HepG2 (cell line): Measurements from ENCODE around the gene PRPSAP2. TPM values are rescaled to one million over a fixed set of nuclear protein-coding genes. Genes with fewer than 3 reads are reported as not detected.
A peak's percentile ranks its signal among the peaks of the same experiment; 100 is the strongest.

Experiments used
- ATAC-seq: fragments of 200-7000 bp; cut with Tn5 transposase; 3 replicates; pipeline ENCODE4 v1.9.1; 2020; ENCODE audit warnings: mild to moderate bottlenecking, moderate library complexity
- BruUV-seq: library from RNA; stranded (reverse); fragments of 400-500 nt; replicated peaks from 2 replicates; lab custom pipeline; 2021; lab: Mats Ljungman, UMichigan
- CTCF ChIA-PET: fragments of 300-600 bp; formaldehyde crosslinking; extraction: SDS; loops from one replicate; lab custom pipeline; 2021; ENCODE audit warnings: low total read pairs, inconsistent platforms, low intra/inter-chr PET ratio; lab: Yijun Ruan, JAX
- POLR2A ChIA-PET: fragments of 350-600 bp; sonication (Branson Sonifier 250); formaldehyde crosslinking; loops from one replicate; lab custom pipeline; 2020; ENCODE audit warnings: antibody characterized with exemption, inconsistent platforms; lab: Yijun Ruan, JAX
- DNase-seq: peaks from one replicate; pipeline ENCODE4 v3.0.0-alpha.2; 2015; ENCODE audit warnings: low spot score
- FAIRE-seq: peaks from 3 replicates; lab custom pipeline; 2011; peaks lifted over from hg19 to GRCh38; lab: Jason Lieb, UNC
- H2AFZ ChIP-seq: one replicate; pipeline ENCODE4 v1.6.1; 2011; ENCODE audit warnings: low read length, inconsistent platforms
- H3K27ac ChIP-seq: fragments of 300-600 bp; 3 replicates; pipeline ENCODE4 v1.8.0; 2011; ENCODE audit warnings: mixed run types, mild to moderate bottlenecking, mixed read lengths, low read length, inconsistent platforms; ENCODE audit not compliant: insufficient read depth; ENCODE audit errors: extremely low read length
- H3K27me3 ChIP-seq, 2 experiments: fragments of 200-600 bp in 1 of 2; 2 replicates in 1 of 2; 3 replicates in 1 of 2; pipeline versions ENCODE4 v1.6.0 to v1.8.0; 2011; ENCODE audit warnings: low read length in 2 of 2, mild to moderate bottlenecking in 2 of 2, moderate library complexity in 2 of 2, inconsistent platforms in 1 of 2; ENCODE audit not compliant: insufficient read depth in 2 of 2, control insufficient read depth in 1 of 2
- H3K36me3 ChIP-seq, 2 experiments: fragments of 200-600 bp in 1 of 2; replicated peaks in 1 of 2; 2 replicates in 1 of 2; 3 replicates in 1 of 2; pipeline versions ENCODE4 v1.5.1 to v1.8.0; 2011; ENCODE audit warnings: low read length in 2 of 2, inconsistent platforms in 1 of 2; ENCODE audit not compliant: insufficient read depth in 2 of 2, control insufficient read depth in 1 of 2
- H3K4me1 ChIP-seq: 2 replicates; pipeline ENCODE4 v1.5.1; 2012; ENCODE audit warnings: low read length, inconsistent platforms; ENCODE audit not compliant: insufficient read depth
- H3K4me2 ChIP-seq: 2 replicates; pipeline ENCODE4 v1.6.0; 2011; ENCODE audit warnings: low read depth, low read length, inconsistent platforms
- H3K4me3 ChIP-seq, 3 experiments: fragments of 200-600 bp in 1 of 3; sonication (generic), shearing (Covaris generic) in 1 of 3; replicated peaks in 1 of 3; 2 replicates each; pipeline ENCODE4 v1.5.1; 2011 to 2016; ENCODE audit warnings: low read length in 3 of 3, inconsistent platforms in 2 of 3, low read depth in 2 of 3, mild to moderate bottlenecking in 2 of 3, control low read depth in 1 of 3, mixed read lengths in 1 of 3; ENCODE audit not compliant: insufficient read depth in 1 of 3
- H3K79me2 ChIP-seq: one replicate; pipeline ENCODE4 v1.6.1; 2011; ENCODE audit warnings: low read length, inconsistent platforms; ENCODE audit not compliant: insufficient read depth
- H3K9ac ChIP-seq: 2 replicates; pipeline ENCODE4 v1.6.0; 2011; ENCODE audit warnings: mild to moderate bottlenecking, low read depth, low read length, inconsistent platforms; ENCODE audit not compliant: insufficient read depth
- H3K9me3 ChIP-seq: 2 replicates; pipeline ENCODE4 v1.5.1; 2012; ENCODE audit warnings: mild to moderate bottlenecking, low read length
- H4K20me1 ChIP-seq: 2 replicates; pipeline ENCODE4 v1.6.0; 2011; ENCODE audit warnings: inconsistent platforms, mild to moderate bottlenecking, low read length, moderate library complexity; ENCODE audit not compliant: insufficient read depth
- BCL6 ChIP-seq: IDR thresholded peaks from 2 replicates; pipeline ENCODE4 v1.6.1; 2016; ENCODE audit warnings: missing genetic modification reagents, missing compliant biosample characterization
- CEBPB ChIP-seq: IDR thresholded peaks from 2 replicates; pipeline ENCODE4 v1.6.1; 2011; ENCODE audit warnings: low read depth, low read length, improper control_type of control experiment, borderline replicate concordance
- EZH2 ChIP-seq: conservative IDR thresholded peaks from 2 replicates; pipeline ENCODE4 v1.6.1; 2012; ENCODE audit warnings: mild to moderate bottlenecking, low read depth, low read length, moderate library complexity
- NRL ChIP-seq: sonication (generic); formaldehyde crosslinking; IDR thresholded peaks from 2 replicates; pipeline ENCODE4 v1.5.0; 2020; ENCODE audit warnings: missing genetic modification reagents, mild to moderate bottlenecking, moderate library complexity, borderline replicate concordance
- PHF8 ChIP-seq: sonication (generic); formaldehyde crosslinking; IDR thresholded peaks from 2 replicates; pipeline ENCODE4 v1.5.0; 2020; ENCODE audit warnings: missing genetic modification reagents
- PITX1 ChIP-seq: sonication (generic); formaldehyde crosslinking; IDR thresholded peaks from 2 replicates; pipeline ENCODE4 v1.5.1; 2020; ENCODE audit warnings: mild to moderate bottlenecking, missing genetic modification reagents
- REPIN1 ChIP-seq: sonication (generic); formaldehyde crosslinking; IDR thresholded peaks from 2 replicates; pipeline ENCODE4 v1.8.0; 2022; ENCODE audit warnings: missing genetic modification reagents, low read depth, mild to moderate bottlenecking, borderline replicate concordance
- SMAD1 ChIP-seq: sonication (generic); formaldehyde crosslinking; IDR thresholded peaks from 2 replicates; pipeline ENCODE4 v1.4.0; 2020; ENCODE audit warnings: missing genetic modification reagents, low read depth, mild to moderate bottlenecking, borderline replicate concordance
- TAF15 ChIP-seq: fragments of 200-400 bp; formaldehyde crosslinking; IDR thresholded peaks from one replicate; pipeline ENCODE4 v1.6.1; 2018; ENCODE audit warnings: mild to moderate bottlenecking, low read depth, low read length; ENCODE audit not compliant: poor library complexity, severe bottlenecking
- TOPORS ChIP-seq: sonication (generic); formaldehyde crosslinking; IDR thresholded peaks from 2 replicates; pipeline ENCODE4 v1.8.0; 2023; ENCODE audit warnings: mild to moderate bottlenecking, missing genetic modification reagents
- TRAFD1 ChIP-seq: sonication (generic); formaldehyde crosslinking; IDR thresholded peaks from 2 replicates; pipeline ENCODE4 v1.5.1; 2020; ENCODE audit warnings: missing genetic modification reagents, mild to moderate bottlenecking, borderline replicate concordance
- ZNF652 ChIP-seq: IDR thresholded peaks from 2 replicates; pipeline ENCODE4 v1.6.1; 2016; ENCODE audit warnings: low read depth, borderline replicate concordance
- ZNF687 ChIP-seq: sonication (generic); formaldehyde crosslinking; IDR thresholded peaks from 2 replicates; pipeline ENCODE4 v1.5.1; 2020; ENCODE audit warnings: mild to moderate bottlenecking, missing genetic modification reagents, moderate library complexity
- ZNF724P ChIP-seq: sonication (generic); formaldehyde crosslinking; IDR thresholded peaks from 2 replicates; pipeline ENCODE4 v1.8.0; 2022; ENCODE audit warnings: missing genetic modification reagents, borderline replicate concordance
- WGBS: methylation state at CpG from one replicate; pipeline ENCODE4 v1.1.6; 2017; ENCODE audit warnings: low lambda C conversion rate; 5-methylcytosine and 5-hydroxymethylcytosine counted together
- in situ Hi-C: cut with HindIII; loops from 2 replicates; pipeline ENCODE4 v1.10.0; 2017; ENCODE audit warnings: low pct_unique_long_range_greater_than_20kb; ENCODE audit not compliant: extremely low pct_ligation_motif_present
- intact Hi-C: fragments of 100-400 bp; cut with micrococcal nuclease; formaldehyde crosslinking; loops from one replicate; pipeline ENCODE4 v1.10.0; 2022; ENCODE audit not compliant: unreplicated experiment
- polyA plus RNA-seq, 8 experiments: library from polyadenylated mRNA; depleted of rRNA in 3 of 8; stranded (reverse) in 7 of 8; unstranded in 1 of 8; fragments of >200 nt; fragmentation: Illumina TruSeq in 4 of 8; extraction: Trizol in 4 of 8; gene quantifications; 2 replicates each; pipeline versions ENCODE4 v1.2.1 to v1.2.3, GENCODE V29; 2011 to 2016; ENCODE audit warnings: low read depth in 4 of 8, missing spikeins in 1 of 8, mixed read lengths in 1 of 8; ENCODE audit not compliant: insufficient read depth in 1 of 8
- total RNA-seq, 5 experiments: library from RNA; depleted of rRNA; stranded (reverse); fragments of >200 nt; fragmentation: Illumina TruSeq; extraction: Trizol; gene quantifications; 2 replicates each; pipeline ENCODE4 v1.2.3, GENCODE V29; 2016; ENCODE audit warnings: low read depth in 1 of 5
- TF ChIP-seq, protein P1 (sequence below): sonication (generic); formaldehyde crosslinking; IDR thresholded peaks from 2 replicates; pipeline ENCODE4 v1.5.0; 2020; ENCODE audit warnings: mild to moderate bottlenecking, missing genetic modification reagents, moderate library complexity

Gene PRPSAP2
- total and polyA plus RNA-seq, 2 of the 13 experiments (the other 11 are each of a cell fraction or from before 2014, with no cell fraction given): 34.0 to 58.9 TPM

DNA sequence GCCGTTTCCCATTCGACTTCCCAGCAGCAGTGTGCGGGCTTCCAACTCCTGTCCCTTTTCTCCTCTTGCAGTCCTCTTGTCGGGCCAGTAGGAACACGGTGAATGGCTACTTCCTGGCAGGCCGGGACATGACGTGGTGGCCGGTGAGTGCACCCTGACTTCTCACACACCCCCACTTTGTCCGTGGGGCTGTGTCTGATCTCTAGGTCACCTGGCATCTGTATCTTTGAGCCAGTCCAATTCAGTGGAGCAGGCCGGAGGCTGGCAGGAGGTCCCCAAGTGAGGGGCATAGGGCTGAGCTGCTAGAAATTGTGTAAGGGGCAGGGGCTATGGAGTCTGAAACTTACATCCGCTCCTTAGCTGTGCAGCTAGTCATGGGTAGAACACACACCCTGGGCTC is 100.7 kb downstream of the PRPSAP2 start (continued):
- TF ChIP-seq NRL (CRISPR knock-in tag): no peak
- no peak for TF ChIP-seq ZNF652 (CRISPR knock-in tag)
- TF ChIP-seq TAF15: no peak
- TF ChIP-seq ZNF724P: no peak
- no peak for TF ChIP-seq TOPORS (CRISPR knock-in tag)
- no peak for TF ChIP-seq CEBPB
- TF ChIP-seq BCL6 (CRISPR knock-in tag): no peak
- TF ChIP-seq SMAD1: no peak

- no peak for FAIRE-seq
- no peak overlapping the region for H3K27ac ChIP-seq
- in situ Hi-C loops (no loop called here), intact Hi-C loops (loop anchor here (10.0 kb wide), 1 partner anchor 144 kb away; no protein-coding TSS in a partner anchor)
- no peaks in the 10 kb centered on the region for H3K79me2 ChIP-seq
- peaks cover 39% of the 10 kb centered on the region for H3K4me1 ChIP-seq
- peaks cover 4 to 27% of the 10 kb centered on the region in 2 experiments; a peak in 2 of 5 replicates for H3K27me3 ChIP-seq
- H3K9ac ChIP-seq: no peak overlapping the region
- no TSS peak for BruUV-seq
- no peaks in the 10 kb centered on the region for H4K20me1 ChIP-seq
- 43% methylated on average over 4 of the region's 22 CpGs for whole genome bisulfite sequencing
- no peak overlapping the region for H3K4me2 ChIP-seq
- no peaks in the 10 kb centered on the region for H3K9me3 ChIP-seq
- no peak overlapping the region for H2AFZ ChIP-seq
- POLR2A ChIA-PET: no interaction called here
- no peak for DNase-seq
- CTCF ChIA-PET: no interaction called here
- no peaks in the 10 kb centered on the region for H3K36me3 ChIP-seq
- TF ChIP-seq REPIN1 (CRISPR knock-in tag) (no peak), PITX1 (CRISPR knock-in tag) (no peak), ZNF687 (CRISPR knock-in tag) (peak; percentile 14; the same call in 1 of the 2 replicates), PHF8 (CRISPR knock-in tag) (no peak), EZH2 (no peak), TRAFD1 (CRISPR knock-in tag) (no peak)
- TF ChIP-seq, protein P1, sequence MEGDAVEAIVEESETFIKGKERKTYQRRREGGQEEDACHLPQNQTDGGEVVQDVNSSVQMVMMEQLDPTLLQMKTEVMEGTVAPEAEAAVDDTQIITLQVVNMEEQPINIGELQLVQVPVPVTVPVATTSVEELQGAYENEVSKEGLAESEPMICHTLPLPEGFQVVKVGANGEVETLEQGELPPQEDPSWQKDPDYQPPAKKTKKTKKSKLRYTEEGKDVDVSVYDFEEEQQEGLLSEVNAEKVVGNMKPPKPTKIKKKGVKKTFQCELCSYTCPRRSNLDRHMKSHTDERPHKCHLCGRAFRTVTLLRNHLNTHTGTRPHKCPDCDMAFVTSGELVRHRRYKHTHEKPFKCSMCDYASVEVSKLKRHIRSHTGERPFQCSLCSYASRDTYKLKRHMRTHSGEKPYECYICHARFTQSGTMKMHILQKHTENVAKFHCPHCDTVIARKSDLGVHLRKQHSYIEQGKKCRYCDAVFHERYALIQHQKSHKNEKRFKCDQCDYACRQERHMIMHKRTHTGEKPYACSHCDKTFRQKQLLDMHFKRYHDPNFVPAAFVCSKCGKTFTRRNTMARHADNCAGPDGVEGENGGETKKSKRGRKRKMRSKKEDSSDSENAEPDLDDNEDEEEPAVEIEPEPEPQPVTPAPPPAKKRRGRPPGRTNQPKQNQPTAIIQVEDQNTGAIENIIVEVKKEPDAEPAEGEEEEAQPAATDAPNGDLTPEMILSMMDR (CRISPR knock-in tag): no peak
- TF ChIP-seq, all 625 proteins: peak for 1
- no peak for ATAC-seq
- no peak overlapping the region for H3K4me3 ChIP-seq
These were observed 101.3 kb downstream of the PRPSAP2 start for GRCh38 chr17:18959071-18959844.
